ENCODE measurements around the gene SPRY2.

GRCh38 chr13:80339912-80340650 is 845 bp downstream of the SPRY2 start:
- no peak for TF ChIP-seq POLR2A (IDR thresholded peaks at IDR 0.05)
- no peak for TF ChIP-seq CTCF (IDR thresholded peaks at IDR 0.05)
